ENCODE data around the gene ALDOC. TPM values are rescaled to one million over a fixed set of nuclear protein-coding genes. Genes with fewer than 3 reads are reported as not detected.

ALDOC gene
- total and polyA plus RNA-seq, 12 donors: 122 to 416 (median 282) TPM

GRCh38 chr17:28620010-28620409, 43.3 kb upstream of the ALDOC start:
- Histone ChIP-seq H3K36me3 (peaks cover 11 to 100% (median 80%) of the 10 kb centered on the region in 9 donors), H3K27ac (no peak overlapping the region), H3K4me3 (no peak overlapping the region), H3K9me3 (no peaks in the 10 kb centered on the region), H3K4me1 (peaks cover 0 to 19% (median 0%) of the 10 kb centered on the region in 9 donors), H3K27me3 (no peaks in the 10 kb centered on the region)
- no peak for TF ChIP-seq CTCF (IDR thresholded peaks at IDR 0.05)
- 72 to 84% methylated on average over 2 of the region's 2 CpGs for WGBS, 2 donors
- ATAC-seq (no peak), DNase-seq (no peak)
- intact Hi-C loops (cut with DNase I): no loop called here

- WGBS, 2 donors: 93 to 95% methylated on average over 3 of the region's 3 CpGs
- TF ChIP-seq CTCF (IDR thresholded peaks at IDR 0.05): no peak
- H3K4me3 ChIP-seq: no peak overlapping the region
- DNase-seq (no peak), ATAC-seq (no peak)
- H3K9me3 ChIP-seq: no peaks in the 10 kb centered on the region
- H3K27ac ChIP-seq: no peak overlapping the region
- H3K27me3 ChIP-seq: no peaks in the 10 kb centered on the region
- H3K36me3 ChIP-seq: peaks cover 11 to 100% (median 86%) of the 10 kb centered on the region in 9 donors
- peaks cover 0 to 6% (median 0%) of the 10 kb centered on the region in 9 donors for H3K4me1 ChIP-seq
- intact Hi-C loops (cut with DNase I): loop anchor here in 2 of 10 donors (5.0 to 10.0 kb wide), 2 partner anchors 64 to 121 kb away; partner anchors contain the start of gene UNC119 (in 1 of the 2)
Measured at GRCh38 chr17:28618464-28618863, 41.8 kb upstream of the ALDOC start.

GRCh38 chr17:28616281-28616680, 39.6 kb upstream of the ALDOC start:
- Histone ChIP-seq H3K27ac (no peak overlapping the region), H3K27me3 (no peaks in the 10 kb centered on the region), H3K9me3 (no peaks in the 10 kb centered on the region), H3K36me3 (peaks cover 11 to 100% (median 72%) of the 10 kb centered on the region in 9 donors), H3K4me1 (no peaks in the 10 kb centered on the region), H3K4me3 (no peak overlapping the region)
- no peak for TF ChIP-seq CTCF (IDR thresholded peaks at IDR 0.05)
- ATAC-seq: no peak
- intact Hi-C loops (cut with DNase I): loop anchor here in 2 of 10 donors (5.0 to 10.0 kb wide), 2 partner anchors 61 to 119 kb away; partner anchors contain the start of gene UNC119 (in 1 of the 2)
- DNase-seq: no peak
- 83 to 86% methylated on average over 7 of the region's 7 CpGs for WGBS, 2 donors

GRCh38 chr17:28615260-28615940, 38.7 kb upstream of the ALDOC start:
- DNase-seq (no peak), ATAC-seq (peak in 1 of 8 donors; percentile 40)
- Histone ChIP-seq H3K27me3 (no peaks in the 10 kb centered on the region), H3K27ac (no peak overlapping the region), H3K4me1 (no peaks in the 10 kb centered on the region), H3K9me3 (no peaks in the 10 kb centered on the region), H3K4me3 (no peak overlapping the region), H3K36me3 (peaks cover 11 to 100% (median 63%) of the 10 kb centered on the region in 9 donors)
- intact Hi-C loops (cut with DNase I): loop anchor here in 2 of 10 donors (5.0 to 10.0 kb wide), 2 partner anchors 61 to 118 kb away; partner anchors contain the start of gene UNC119 (in 1 of the 2)
- no peak for TF ChIP-seq CTCF (IDR thresholded peaks at IDR 0.05)
- 80 to 82% methylated on average over 4 of the region's 4 CpGs for WGBS, 2 donors
